ENCODE data around the gene TADA3. TPM values are rescaled to one million over a fixed set of nuclear protein-coding genes. Genes with fewer than 3 reads are reported as not detected.
A peak's percentile ranks its signal among the peaks of the same experiment; 100 is the strongest.

Gene TADA3
- total RNA-seq, 1 experiment from 2014 or later: 49.2 TPM

DNA sequence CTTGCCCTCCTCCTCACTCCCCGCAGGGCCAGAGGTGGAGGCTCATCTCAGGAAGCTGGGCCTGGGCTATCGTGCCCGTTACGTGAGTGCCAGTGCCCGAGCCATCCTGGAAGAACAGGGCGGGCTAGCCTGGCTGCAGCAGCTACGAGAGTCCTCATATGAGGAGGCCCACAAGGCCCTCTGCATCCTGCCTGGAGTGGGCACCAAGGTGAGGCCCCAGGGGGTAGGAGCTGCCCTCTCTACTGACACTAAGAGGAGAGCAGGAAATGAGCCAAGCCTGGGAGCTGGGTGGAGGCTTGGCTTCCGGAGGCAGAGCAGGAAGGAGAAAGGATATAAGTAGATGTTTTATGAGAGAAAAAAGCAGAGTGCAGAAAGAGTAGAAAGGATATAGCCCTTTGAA, 37.6 kb downstream of the TADA3 start:
- DNase-seq: no peak
- Histone ChIP-seq H3K4me3 (ENCODE audit: low read depth, low read length) (no peak overlapping the region), H3K36me3 (ENCODE audit: control insufficient read depth, insufficient read depth, low read length) (no peaks in the 10 kb centered on the region; the same call in 1 of the 2 replicates), H3K4me1 (peaks cover 4% of the 10 kb centered on the region; the same call in 1 of the 2 replicates), H3K27me3 (replicated peaks; ENCODE audit: control insufficient read depth, insufficient read depth, low read length) (no peaks in the 10 kb centered on the region), H3K9me3 (no peaks in the 10 kb centered on the region)
- POLR2A ChIA-PET: no interaction called here
- TF ChIP-seq, protein P1, sequence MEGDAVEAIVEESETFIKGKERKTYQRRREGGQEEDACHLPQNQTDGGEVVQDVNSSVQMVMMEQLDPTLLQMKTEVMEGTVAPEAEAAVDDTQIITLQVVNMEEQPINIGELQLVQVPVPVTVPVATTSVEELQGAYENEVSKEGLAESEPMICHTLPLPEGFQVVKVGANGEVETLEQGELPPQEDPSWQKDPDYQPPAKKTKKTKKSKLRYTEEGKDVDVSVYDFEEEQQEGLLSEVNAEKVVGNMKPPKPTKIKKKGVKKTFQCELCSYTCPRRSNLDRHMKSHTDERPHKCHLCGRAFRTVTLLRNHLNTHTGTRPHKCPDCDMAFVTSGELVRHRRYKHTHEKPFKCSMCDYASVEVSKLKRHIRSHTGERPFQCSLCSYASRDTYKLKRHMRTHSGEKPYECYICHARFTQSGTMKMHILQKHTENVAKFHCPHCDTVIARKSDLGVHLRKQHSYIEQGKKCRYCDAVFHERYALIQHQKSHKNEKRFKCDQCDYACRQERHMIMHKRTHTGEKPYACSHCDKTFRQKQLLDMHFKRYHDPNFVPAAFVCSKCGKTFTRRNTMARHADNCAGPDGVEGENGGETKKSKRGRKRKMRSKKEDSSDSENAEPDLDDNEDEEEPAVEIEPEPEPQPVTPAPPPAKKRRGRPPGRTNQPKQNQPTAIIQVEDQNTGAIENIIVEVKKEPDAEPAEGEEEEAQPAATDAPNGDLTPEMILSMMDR (IDR thresholded peaks at IDR 0.05; ENCODE audit: insufficient read depth in 1 of 2, low read depth in 1 of 2, low read length in 1 of 2, severe bottlenecking in 1 of 2, unreplicated experiment in 1 of 2): no peak
- Mint-ChIP-seq H3K27ac (ENCODE audit: unreplicated experiment) (no peak overlapping the region), H3K9me3 (ENCODE audit: unreplicated experiment) (no peaks in the 10 kb centered on the region), H3K4me3 (ENCODE audit: unreplicated experiment) (no peak overlapping the region), H3K27me3 (ENCODE audit: insufficient read depth, unreplicated experiment) (no peaks in the 10 kb centered on the region), H3K4me1 (ENCODE audit: low read depth, unreplicated experiment) (no peaks in the 10 kb centered on the region), H3K36me3 (ENCODE audit: insufficient read depth, unreplicated experiment) (peaks cover 22% of the 10 kb centered on the region)
- intact Hi-C loops (cut with micrococcal nuclease; ENCODE audit: unreplicated experiment): no loop called here
- CTCF ChIA-PET: no interaction called here
- BruUV-seq (replicated peaks): no TSS peak

DNA sequence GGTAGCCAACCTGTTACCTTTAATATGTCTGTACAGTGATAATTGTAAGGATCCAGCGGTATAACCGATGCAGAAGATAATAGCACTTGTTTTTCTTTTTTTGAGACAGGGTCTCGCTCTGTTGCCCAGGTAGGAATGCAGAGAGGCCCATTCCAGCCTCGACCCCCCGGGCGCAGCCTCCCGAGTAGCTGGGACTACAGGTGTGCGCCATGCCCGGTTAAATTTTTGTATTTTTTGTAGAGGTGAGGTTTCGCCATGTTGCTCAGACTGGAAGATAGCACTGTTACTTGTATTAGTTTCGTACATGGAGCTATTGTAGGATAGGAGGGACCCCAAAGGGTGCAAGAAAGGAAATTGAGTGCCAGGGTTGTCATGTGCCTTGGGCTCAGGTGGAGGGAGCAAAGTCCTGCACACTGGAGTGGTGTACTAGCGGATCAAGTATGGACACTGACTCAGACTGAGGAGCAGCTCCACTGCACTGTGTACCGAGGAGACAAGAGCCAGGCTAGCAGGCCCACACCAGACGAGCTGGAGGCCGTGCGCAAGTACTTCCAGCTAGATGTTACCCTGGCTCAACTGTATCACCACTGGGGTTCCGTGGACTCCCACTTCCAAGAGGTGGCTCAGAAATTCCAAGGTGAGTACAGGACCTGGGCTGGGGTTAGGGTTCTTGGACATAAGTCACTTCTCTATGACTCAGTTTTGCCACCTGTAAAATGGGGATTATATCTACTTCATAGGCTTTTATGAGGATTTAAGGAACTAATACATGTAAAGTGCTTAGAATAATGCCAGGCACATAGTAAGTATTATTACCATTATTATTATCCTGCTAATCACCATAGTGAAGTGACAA, 41.5 kb downstream of the TADA3 start:
- Mint-ChIP-seq H3K9me3 (ENCODE audit: unreplicated experiment) (no peaks in the 10 kb centered on the region), H3K27me3 (ENCODE audit: insufficient read depth, unreplicated experiment) (no peaks in the 10 kb centered on the region), H3K36me3 (ENCODE audit: insufficient read depth, unreplicated experiment) (peaks cover 27% of the 10 kb centered on the region), H3K4me1 (ENCODE audit: low read depth, unreplicated experiment) (no peaks in the 10 kb centered on the region), H3K4me3 (ENCODE audit: unreplicated experiment) (peak overlapping the region; percentile 88), H3K27ac (ENCODE audit: unreplicated experiment) (peak overlapping the region; percentile 89)
- TF ChIP-seq, protein P1 (IDR thresholded peaks at IDR 0.05; ENCODE audit: insufficient read depth in 1 of 2, low read depth in 1 of 2, low read length in 1 of 2, severe bottlenecking in 1 of 2, unreplicated experiment in 1 of 2): no peak
- DNase-seq: peak in 1 of 2 experiments; percentile 58
- Histone ChIP-seq H3K4me1 (peaks cover 8% of the 10 kb centered on the region; the same call in 1 of the 2 replicates), H3K4me3 (ENCODE audit: low read depth, low read length) (peak overlapping the region; percentile 94), H3K9me3 (no peaks in the 10 kb centered on the region), H3K36me3 (ENCODE audit: control insufficient read depth, insufficient read depth, low read length) (peaks cover 1% of the 10 kb centered on the region; the same call in 1 of the 2 replicates), H3K27me3 (replicated peaks; ENCODE audit: control insufficient read depth, insufficient read depth, low read length) (no peaks in the 10 kb centered on the region)
- ChIA-PET POLR2A (interaction anchor here (0.5 to 0.6 kb wide), 2 partner anchors 25 to 119 kb away, joined by 3 read pairs; no protein-coding TSS in a partner anchor), CTCF (interaction anchor here (0.7 kb wide), 1 partner anchor 42 kb away, joined by 4 read pairs; the partner anchor contains the start of gene ARPC4)
- BruUV-seq (replicated peaks): no TSS peak
- intact Hi-C loops (cut with micrococcal nuclease; ENCODE audit: unreplicated experiment): loop anchor here (1.0 kb wide), 1 partner anchor 42 kb away; the partner anchor contains the start of gene TADA3
